ENCODE results near the gene TOE1.

DNA sequence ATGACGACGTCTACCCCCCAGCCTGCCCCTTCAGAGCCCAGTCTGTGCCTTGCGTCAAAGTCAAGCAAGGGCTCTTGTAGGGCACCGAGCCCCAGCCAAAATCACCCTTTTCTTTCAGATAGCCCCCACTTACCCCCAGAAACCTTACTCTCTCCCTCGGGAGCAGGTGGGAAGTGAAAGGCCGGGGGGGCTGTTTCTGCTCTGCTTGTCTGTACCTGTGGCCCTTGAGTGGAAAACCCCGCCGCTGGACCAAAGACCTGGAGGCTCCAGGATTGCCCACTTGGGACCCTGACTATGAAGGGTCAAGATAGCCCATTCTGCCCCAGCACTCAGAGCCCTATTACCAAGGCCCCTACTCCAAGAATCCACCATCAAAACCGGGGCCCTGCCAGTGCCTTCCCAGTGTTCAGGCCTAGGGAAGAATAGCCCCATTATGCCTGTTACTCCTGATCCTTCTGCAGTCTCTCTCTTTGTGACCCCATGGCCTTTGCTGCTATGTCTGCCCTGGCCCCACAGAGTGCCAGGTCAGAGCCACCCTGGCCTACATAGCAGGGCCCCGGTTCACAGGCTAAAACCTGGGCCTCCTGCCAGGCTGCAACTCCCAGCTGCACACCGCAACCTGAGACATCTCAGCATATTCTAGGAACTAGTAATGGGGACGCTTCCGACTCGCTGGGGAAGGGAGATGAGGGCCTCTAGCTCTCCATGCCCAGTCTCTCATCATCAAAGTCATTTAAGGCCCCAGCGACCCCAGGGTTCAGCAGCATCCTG is 35.5 kb upstream of the TOE1 start:
- TF ChIP-seq POLR2AphosphoS5 (IDR thresholded peaks at IDR 0.05; ENCODE audit: borderline replicate concordance, low read depth, low read length) (no peak), EZH2 (IDR thresholded peaks at IDR 0.05) (no peak), FOXP2 (optimal IDR thresholded peaks at IDR 0.05; ENCODE audit: control extremely low read depth, extremely low read length, insufficient read depth) (no peak)
